HG03095 (cell line): ENCODE results near the gene SMYD2.

Experiments used
- ATAC-seq: cut with Tn5 transposase; IDR thresholded peaks from one replicate; pipeline ENCODE4 v1.9.1; 2021; ENCODE audit warnings: moderate library complexity; ENCODE audit not compliant: unreplicated experiment

SMYD2 gene

GRCh38 chr1:214384373-214385079 is 103.6 kb downstream of the SMYD2 start:
- no peak for ATAC-seq

- no peak for ATAC-seq
Observed at GRCh38 chr1:214385428-214385827, 104.5 kb downstream of the SMYD2 start.

DNA sequence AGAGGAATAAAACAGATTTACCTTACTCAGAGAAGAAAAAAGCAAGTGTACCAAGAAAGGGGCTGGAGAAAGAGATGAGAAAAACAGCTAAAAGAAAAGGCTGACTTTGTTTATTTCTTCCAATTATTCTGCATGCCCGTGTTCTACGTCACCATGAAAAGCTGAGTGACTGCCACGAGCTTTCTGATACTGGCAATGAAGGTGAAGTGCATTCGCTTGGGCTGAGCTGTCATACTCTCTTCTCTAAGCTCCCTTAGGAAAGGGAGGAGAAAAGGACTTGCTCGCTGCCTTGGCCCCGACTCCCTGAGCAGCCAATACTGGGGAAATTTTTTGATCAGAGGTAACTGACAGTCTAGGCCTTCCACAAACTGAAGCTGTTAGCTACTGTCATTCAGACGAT is 105.4 kb downstream of the SMYD2 start:
- no peak for ATAC-seq
